Neural progenitor cell (in vitro differentiated cells): Measurements from ENCODE around the gene VOPP1.

ENCODE experiments used
- EZH2 ChIP-seq: fragments of 200-600 bp; sonication (generic); IDR thresholded peaks from 2 replicates; pipeline ENCODE4 v1.6.1; 2017; ENCODE audit warnings: antibody characterized with exemption, mild to moderate bottlenecking, moderate library complexity
- TF ChIP-seq, protein P1 (sequence below): fragments of 200-600 bp; sonication (generic); IDR thresholded peaks from 2 replicates; pipeline ENCODE4 v1.5.1; 2017; ENCODE audit warnings: antibody characterized with exemption, mild to moderate bottlenecking

DNA sequence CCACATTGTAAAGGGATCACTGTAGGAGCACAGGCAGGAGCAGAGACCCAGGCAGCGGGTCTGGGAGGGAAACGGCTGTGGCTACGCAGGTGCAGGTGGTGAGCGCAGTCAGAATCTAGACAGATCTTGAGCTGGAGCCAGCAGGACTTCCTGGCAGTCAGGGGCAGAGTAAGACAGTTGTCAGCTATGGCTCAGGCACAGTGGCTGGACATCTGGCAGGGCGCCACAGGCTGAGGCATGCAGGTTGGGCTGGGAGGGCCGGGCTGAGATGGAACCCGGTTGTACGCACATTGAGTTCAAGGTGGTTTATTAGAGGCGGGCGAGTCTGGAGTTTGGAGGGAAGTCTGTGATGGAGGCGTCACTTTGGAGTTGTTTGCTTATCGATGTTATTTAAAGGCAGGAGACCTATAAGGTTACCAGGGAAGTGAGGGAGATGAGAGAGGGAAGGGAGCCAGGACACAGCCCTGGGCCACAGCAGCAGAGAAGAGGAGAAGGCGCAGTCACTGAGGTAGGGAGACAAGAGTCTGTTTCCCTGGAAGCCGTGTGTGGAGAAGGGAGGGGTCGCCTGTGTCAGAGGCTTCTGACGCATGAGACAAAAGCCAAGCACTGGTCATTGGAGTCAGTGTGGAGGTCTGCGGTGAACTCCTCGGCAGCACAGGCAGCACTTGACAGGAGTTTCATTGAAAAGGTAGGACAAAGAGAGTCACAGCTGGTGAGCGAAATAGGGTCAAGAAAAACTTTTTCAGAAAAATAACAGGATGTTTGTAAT lies 133.4 kb downstream of the VOPP1 start:
- no peak for TF ChIP-seq EZH2
- TF ChIP-seq, protein P1, sequence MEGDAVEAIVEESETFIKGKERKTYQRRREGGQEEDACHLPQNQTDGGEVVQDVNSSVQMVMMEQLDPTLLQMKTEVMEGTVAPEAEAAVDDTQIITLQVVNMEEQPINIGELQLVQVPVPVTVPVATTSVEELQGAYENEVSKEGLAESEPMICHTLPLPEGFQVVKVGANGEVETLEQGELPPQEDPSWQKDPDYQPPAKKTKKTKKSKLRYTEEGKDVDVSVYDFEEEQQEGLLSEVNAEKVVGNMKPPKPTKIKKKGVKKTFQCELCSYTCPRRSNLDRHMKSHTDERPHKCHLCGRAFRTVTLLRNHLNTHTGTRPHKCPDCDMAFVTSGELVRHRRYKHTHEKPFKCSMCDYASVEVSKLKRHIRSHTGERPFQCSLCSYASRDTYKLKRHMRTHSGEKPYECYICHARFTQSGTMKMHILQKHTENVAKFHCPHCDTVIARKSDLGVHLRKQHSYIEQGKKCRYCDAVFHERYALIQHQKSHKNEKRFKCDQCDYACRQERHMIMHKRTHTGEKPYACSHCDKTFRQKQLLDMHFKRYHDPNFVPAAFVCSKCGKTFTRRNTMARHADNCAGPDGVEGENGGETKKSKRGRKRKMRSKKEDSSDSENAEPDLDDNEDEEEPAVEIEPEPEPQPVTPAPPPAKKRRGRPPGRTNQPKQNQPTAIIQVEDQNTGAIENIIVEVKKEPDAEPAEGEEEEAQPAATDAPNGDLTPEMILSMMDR = no peak
